Measurements from ENCODE around the gene TESK1.

The TESK1 gene

GRCh38 chr9:35616681-35617459, 11.8 kb downstream of the TESK1 start:
- peaks cover 58% of the 10 kb centered on the region for H3K27me3 Mint-ChIP-seq (ENCODE audit: low read depth)

GRCh38 chr9:35617548-35617947, 12.5 kb downstream of the TESK1 start:
- H3K4me3 Mint-ChIP-seq = peak overlapping the region; percentile 58 to 74 (median 72)
- no peak overlapping the region for H3K27ac Mint-ChIP-seq
- no peaks in the 10 kb centered on the region for H3K36me3 Mint-ChIP-seq (ENCODE audit: low read depth)

More at GRCh38 chr9:35616681-35617459, 11.8 kb downstream of the TESK1 start:
- peaks cover 10% of the 10 kb centered on the region for H3K4me1 Mint-ChIP-seq
- H3K9me3 Mint-ChIP-seq = no peaks in the 10 kb centered on the region
- no peaks in the 10 kb centered on the region for H3K36me3 Mint-ChIP-seq (ENCODE audit: low read depth)
- H3K4me3 Mint-ChIP-seq = peak overlapping the region; percentile 58 to 74 (median 72)
- no peak for TF ChIP-seq CTCF (IDR thresholded peaks at IDR 0.05; ENCODE audit: unreplicated experiment in 3 of 3)
- H3K27ac Mint-ChIP-seq = no peak overlapping the region

GRCh38 chr9:35618325-35618727, 13.3 kb downstream of the TESK1 start, which contains the start of gene CD72:
TSS of gene CD72 (minus strand) at chr9:35618413. CDS start at chr9:35618303, 110 bp downstream.
- peaks cover 54% of the 10 kb centered on the region for H3K27me3 Mint-ChIP-seq (ENCODE audit: low read depth)
- peaks cover 10% of the 10 kb centered on the region for H3K4me1 Mint-ChIP-seq
- H3K4me3 Mint-ChIP-seq = peak within 1 kb of the TSS; percentile 58 to 74 (median 72)
- no peaks in the 10 kb centered on the region for H3K9me3 Mint-ChIP-seq
- peak within 1 kb of the TSS in 1 of 3 experiments; percentile 71 for H3K27ac Mint-ChIP-seq
- TF ChIP-seq CTCF (IDR thresholded peaks at IDR 0.05; ENCODE audit: unreplicated experiment in 3 of 3) = no peak
- H3K36me3 Mint-ChIP-seq (ENCODE audit: low read depth) = no peaks in the 10 kb centered on the region

More at GRCh38 chr9:35617548-35617947, 12.5 kb downstream of the TESK1 start:
- peaks cover 58% of the 10 kb centered on the region for H3K27me3 Mint-ChIP-seq (ENCODE audit: low read depth)
- H3K9me3 Mint-ChIP-seq = no peaks in the 10 kb centered on the region
- TF ChIP-seq CTCF (IDR thresholded peaks at IDR 0.05; ENCODE audit: unreplicated experiment in 3 of 3) = no peak
- peaks cover 10% of the 10 kb centered on the region for H3K4me1 Mint-ChIP-seq

- no peak overlapping the region for H3K4me3 Mint-ChIP-seq
- H3K4me1 Mint-ChIP-seq = peaks cover 10% of the 10 kb centered on the region
- no peaks in the 10 kb centered on the region for H3K36me3 Mint-ChIP-seq (ENCODE audit: low read depth)
- no peak for TF ChIP-seq CTCF (IDR thresholded peaks at IDR 0.05; ENCODE audit: unreplicated experiment in 3 of 3)
- peaks cover 46% of the 10 kb centered on the region for H3K27me3 Mint-ChIP-seq (ENCODE audit: low read depth)
- peak overlapping the region in 1 of 3 experiments; percentile 71 for H3K27ac Mint-ChIP-seq
- no peaks in the 10 kb centered on the region for H3K9me3 Mint-ChIP-seq
These were observed 14.1 kb downstream of the TESK1 start for GRCh38 chr9:35618854-35619799.

- TF ChIP-seq CTCF (IDR thresholded peaks at IDR 0.05; ENCODE audit: unreplicated experiment in 3 of 3) = no peak
- H3K4me1 Mint-ChIP-seq = peaks cover 10% of the 10 kb centered on the region
- no peak overlapping the region for H3K4me3 Mint-ChIP-seq
- H3K27me3 Mint-ChIP-seq (ENCODE audit: low read depth) = peaks cover 39% of the 10 kb centered on the region
- H3K9me3 Mint-ChIP-seq = no peaks in the 10 kb centered on the region
- H3K27ac Mint-ChIP-seq = peak overlapping the region in 1 of 3 experiments; percentile 71
- no peaks in the 10 kb centered on the region for H3K36me3 Mint-ChIP-seq (ENCODE audit: low read depth)
These were observed 14.7 kb downstream of the TESK1 start for GRCh38 chr9:35619800-35620158.

All from nephron (organoid).